Upper lobe of left lung (tissue), 4 donors: Measurements from ENCODE around the gene NRIP2.

ENCODE experiments used
- EP300 ChIP-seq, 4 donors: sonication (generic); formaldehyde crosslinking; IDR thresholded peaks; one replicate each; pipeline ENCODE4 v1.5.1; 2017; ENCODE audit warnings: antibody characterized with exemption in 4 of 4, control low read depth in 2 of 4
- POLR2A ChIP-seq, 4 donors: fragments of 450-650 bp; IDR thresholded peaks; one replicate each; pipeline ENCODE4 v1.5.1; 2016 to 2017; ENCODE audit warnings: antibody characterized with exemption in 4 of 4, mild to moderate bottlenecking in 2 of 4
- POLR2AphosphoS5 ChIP-seq, 2 donors: sonication (generic); formaldehyde crosslinking; IDR thresholded peaks; one replicate each; pipeline ENCODE4 v1.5.1; 2017; ENCODE audit warnings: antibody characterized with exemption in 2 of 2
- TF ChIP-seq, protein P1 (sequence below), 6 experiments: fragments of 450-650 bp in 4 of 6; fragments of 200-600 bp in 2 of 6; sonication (generic) in 2 of 6; IDR thresholded peaks; one replicate each; pipeline ENCODE4 v1.5.1; 2016 to 2019; ENCODE audit warnings: antibody characterized with exemption in 6 of 6

DNA sequence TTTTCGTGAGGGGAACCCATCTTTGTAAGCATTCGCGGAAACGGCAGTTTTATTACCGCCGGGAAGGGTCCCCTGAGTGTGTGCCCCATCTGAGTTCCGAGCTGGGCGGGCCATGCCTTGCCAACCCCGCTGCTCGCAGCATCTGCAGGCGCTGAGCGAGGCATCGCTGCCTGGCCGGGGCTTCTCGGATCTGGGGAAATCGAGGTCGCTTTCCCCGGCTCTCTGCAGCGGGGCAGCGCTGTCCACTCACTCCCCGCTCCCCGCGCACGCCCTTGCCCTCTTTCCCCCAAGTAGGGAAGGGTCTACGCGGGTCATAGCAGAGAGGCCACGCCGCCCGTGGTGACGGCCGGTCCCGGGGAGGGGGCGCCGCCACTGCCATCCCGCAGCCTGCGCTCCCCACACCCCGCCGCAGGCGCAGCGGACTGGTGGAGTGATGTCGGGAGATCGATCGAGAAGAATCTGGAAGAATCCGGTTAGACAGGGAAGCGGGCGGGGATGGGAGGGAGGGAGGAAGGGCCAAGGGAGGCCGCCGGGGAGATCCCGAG lies 40.6 kb downstream of the NRIP2 start:
- TF ChIP-seq POLR2A (IDR thresholded peaks at IDR 0.05) (no peak), EP300 (IDR thresholded peaks at IDR 0.05) (no peak), POLR2AphosphoS5 (IDR thresholded peaks at IDR 0.05) (no peak)
- TF ChIP-seq, protein P1, sequence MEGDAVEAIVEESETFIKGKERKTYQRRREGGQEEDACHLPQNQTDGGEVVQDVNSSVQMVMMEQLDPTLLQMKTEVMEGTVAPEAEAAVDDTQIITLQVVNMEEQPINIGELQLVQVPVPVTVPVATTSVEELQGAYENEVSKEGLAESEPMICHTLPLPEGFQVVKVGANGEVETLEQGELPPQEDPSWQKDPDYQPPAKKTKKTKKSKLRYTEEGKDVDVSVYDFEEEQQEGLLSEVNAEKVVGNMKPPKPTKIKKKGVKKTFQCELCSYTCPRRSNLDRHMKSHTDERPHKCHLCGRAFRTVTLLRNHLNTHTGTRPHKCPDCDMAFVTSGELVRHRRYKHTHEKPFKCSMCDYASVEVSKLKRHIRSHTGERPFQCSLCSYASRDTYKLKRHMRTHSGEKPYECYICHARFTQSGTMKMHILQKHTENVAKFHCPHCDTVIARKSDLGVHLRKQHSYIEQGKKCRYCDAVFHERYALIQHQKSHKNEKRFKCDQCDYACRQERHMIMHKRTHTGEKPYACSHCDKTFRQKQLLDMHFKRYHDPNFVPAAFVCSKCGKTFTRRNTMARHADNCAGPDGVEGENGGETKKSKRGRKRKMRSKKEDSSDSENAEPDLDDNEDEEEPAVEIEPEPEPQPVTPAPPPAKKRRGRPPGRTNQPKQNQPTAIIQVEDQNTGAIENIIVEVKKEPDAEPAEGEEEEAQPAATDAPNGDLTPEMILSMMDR (IDR thresholded peaks at IDR 0.05): no peak
